Mammary epithelial cell (primary cell): ENCODE data around the gene TRMT13.

ENCODE experiments used
- CTCF ChIP-seq, 2 donors: IDR thresholded peaks in 1 of 2; conservative IDR thresholded peaks in 1 of 2; 2 replicates each; pipeline ENCODE4 v1.5.1; 2011 to 2012; ENCODE audit warnings: inconsistent platforms in 2 of 2, low read length in 2 of 2, mild to moderate bottlenecking in 2 of 2, control low read depth in 1 of 2, low read depth in 1 of 2; ENCODE audit not compliant: insufficient read depth in 1 of 2; ENCODE audit errors: extremely low read depth in 1 of 2
- EZH2 ChIP-seq: IDR thresholded peaks from 2 replicates; pipeline ENCODE4 v1.6.1; 2012; ENCODE audit warnings: low read length, inconsistent platforms, borderline replicate concordance

- TF ChIP-seq CTCF (conservative IDR thresholded peaks at IDR 0.05 in 1 of 2, IDR thresholded peaks at IDR 0.05 in 1 of 2; ENCODE audit: extremely low read depth in 1 of 2, insufficient read depth in 1 of 2, low read depth in 1 of 2, low read length in 2 of 2) (no peak), EZH2 (no peak)
Observed at GRCh38 chr1:100142343-100142742, 9.4 kb downstream of the TRMT13 start.
